Measurements from ENCODE around the gene REV1. TPM values are rescaled to one million over a fixed set of nuclear protein-coding genes. Genes with fewer than 3 reads are reported as not detected.

Gene REV1
- total and polyA plus RNA-seq, 2 of the 8 experiments (the other 6 are each of a cell fraction or from before 2014, with no cell fraction given) = 16.6 to 34.3 TPM

DNA sequence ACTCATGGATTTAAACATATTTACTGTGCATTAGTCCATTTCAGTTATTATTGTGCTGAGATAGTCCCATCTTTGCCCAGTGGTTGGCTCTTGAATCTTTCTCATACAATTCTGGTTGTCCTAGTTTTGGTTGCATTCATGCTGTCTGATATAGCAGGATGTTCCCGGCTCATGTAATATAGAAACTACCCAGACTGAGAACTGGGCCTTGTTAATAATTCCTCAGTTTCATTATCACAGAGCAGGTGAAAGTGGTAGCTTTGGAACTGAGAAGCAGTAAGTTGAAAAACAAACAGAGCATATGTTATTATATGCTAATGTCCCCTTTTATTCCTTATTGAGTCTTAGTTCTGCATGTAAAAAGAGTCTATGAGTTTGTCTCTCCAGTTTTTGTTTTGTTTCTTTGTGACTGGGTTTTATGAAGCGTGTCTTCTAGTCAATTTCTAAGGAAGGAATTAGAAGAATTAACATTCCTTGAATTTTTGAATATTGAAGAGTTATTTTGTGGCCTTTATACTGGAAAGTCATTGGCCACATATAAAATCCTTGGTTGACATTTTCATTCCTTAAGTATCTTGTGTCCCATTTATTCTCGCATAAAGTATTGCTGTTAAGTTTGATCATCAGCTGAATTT, 109.3 kb downstream of the REV1 start:
- Histone ChIP-seq H3K27me3 (replicated peaks in 1 of 4; ENCODE audit: control insufficient read depth in 3 of 4, extremely low read depth in 1 of 4, insufficient read depth in 3 of 4, low read length in 3 of 4) (no peaks in the 10 kb centered on the region), H4K20me1 (replicated peaks in 1 of 2; ENCODE audit: control insufficient read depth in 1 of 2, insufficient read depth in 2 of 2, low read length in 2 of 2) (no peaks in the 10 kb centered on the region), H2BK12ac (ENCODE audit: low read depth, low read length) (no peak overlapping the region), H3K4ac (replicated peaks; ENCODE audit: insufficient read length, low read depth, low read length) (no peak overlapping the region), H2BK20ac (ENCODE audit: low read length) (no peak overlapping the region), H3K79me2 (ENCODE audit: control insufficient read depth in 1 of 2, insufficient read depth in 2 of 2, low read length in 2 of 2) (no peaks in the 10 kb centered on the region), H2BK15ac (ENCODE audit: low read length) (no peak overlapping the region), H3K4me3 (ENCODE audit: extremely low read depth in 1 of 4, insufficient read depth in 2 of 4, low read depth in 3 of 4, low read length in 4 of 4) (peak overlapping the region in 1 of 4 experiments; percentile 24; a peak in 1 of 8 replicates), H2BK5ac (ENCODE audit: low read depth, low read length) (no peak overlapping the region), H4K5ac (ENCODE audit: insufficient read length, low read depth, low read length) (no peak overlapping the region), H4K8ac (ENCODE audit: extremely low read depth, insufficient read depth, low read length) (no peak overlapping the region), H2AFZ (ENCODE audit: low read length) (no peak overlapping the region), H3K79me1 (ENCODE audit: low read depth, low read length) (0 out of 2 replicates have a peak, but pooled peaks cover 2% of the 10 kb centered on the region), H3K4me2 (ENCODE audit: insufficient read depth in 1 of 2, low read depth in 2 of 2, low read length in 2 of 2) (peak overlapping the region in 1 of 2 experiments; percentile 2; a peak in 1 of 4 replicates), H3K18ac (ENCODE audit: extremely low read depth, low read length) (no peak overlapping the region), H3K36me3 (ENCODE audit: control insufficient read depth in 2 of 4, insufficient read depth in 4 of 4, low read length in 3 of 4) (peaks cover 2 to 67% (median 31%) of the 10 kb centered on the region in 4 experiments; a peak in 6 of 8 replicates), H3K9ac (replicated peaks in 1 of 4; ENCODE audit: extremely low read depth in 1 of 4, low read depth in 3 of 4, low read length in 3 of 4) (no peak overlapping the region), H2BK120ac (replicated peaks; ENCODE audit: low read depth, low read length) (no peak overlapping the region), H3K56ac (replicated peaks; ENCODE audit: insufficient read length, low read depth, low read length) (no peak overlapping the region), H3K27ac (ENCODE audit: low read depth, low read length) (no peak overlapping the region), H3K9me3 (ENCODE audit: insufficient read depth in 2 of 2, low read depth in 1 of 2, low read length in 1 of 2) (no peaks in the 10 kb centered on the region), H3K23ac (ENCODE audit: insufficient read length) (no peak overlapping the region), H3K4me1 (replicated peaks in 1 of 4; ENCODE audit: control insufficient read depth in 3 of 4, insufficient read depth in 4 of 4, low read length in 3 of 4) (no peaks in the 10 kb centered on the region), H3K23me2 (ENCODE audit: low read depth, low read length) (no peaks in the 10 kb centered on the region), H3K14ac (ENCODE audit: insufficient read length) (no peak overlapping the region), H4K91ac (replicated peaks; ENCODE audit: insufficient read length, low read length) (no peak overlapping the region), H2AK5ac (ENCODE audit: low read depth, low read length) (no peak overlapping the region)
- WGBS, 2 experiments (ENCODE audit: extremely low coverage in 1 of 2, insufficient coverage in 1 of 2, insufficient read length in 1 of 2, insufficient replicate concordance in 2 of 2, low coverage in 1 of 2, low lambda C conversion rate in 2 of 2, missing lambda C conversion rate in 1 of 2) = 76% methylated on average over 3 of the region's 3 CpGs; no CpG with 5 or more reads in 1 of the 2 experiments
- FAIRE-seq (peak; percentile 19), DNase-seq (ENCODE audit: low read depth in 1 of 2, low spot score in 2 of 2) (no peak)
- POLR2A ChIA-PET (ENCODE audit: partially characterized antibody) = interaction anchor here (0.5 kb wide), 1 partner anchor 41 kb away, joined by 3 read pairs; no protein-coding TSS in a partner anchor
- CTCF ChIA-PET (ENCODE audit: partially characterized antibody) = no interaction called here
- TF ChIP-seq CEBPB (IDR thresholded peaks at IDR 0.05; ENCODE audit: low read depth, low read length) = no peak

Measured in H1 (cell line).